Measurements from ENCODE around the gene CASZ1.

- TF ChIP-seq POLR2A (IDR thresholded peaks at IDR 0.05; ENCODE audit: low read depth, low read length) (no peak), TAF1 (IDR thresholded peaks at IDR 0.05; ENCODE audit: borderline replicate concordance, low read depth, low read length) (no peak)
Observed at GRCh38 chr1:10724052-10724494, 72.4 kb downstream of the CASZ1 start.

All from GM12892 (cell line).